SW 1271 (cell line): ENCODE results near the gene OR4C3.
"Not testable (repeated sequence)": the region's sequence is repeated elsewhere in the genome, so short reads cannot be mapped to it uniquely, and the experiment has no call there.

ENCODE experiments used
- DNase-seq, 2 experiments: peaks; one replicate each; lab custom pipeline; 2025; lab: John Stamatoyannopoulos, UW

OR4C3 gene

DNA sequence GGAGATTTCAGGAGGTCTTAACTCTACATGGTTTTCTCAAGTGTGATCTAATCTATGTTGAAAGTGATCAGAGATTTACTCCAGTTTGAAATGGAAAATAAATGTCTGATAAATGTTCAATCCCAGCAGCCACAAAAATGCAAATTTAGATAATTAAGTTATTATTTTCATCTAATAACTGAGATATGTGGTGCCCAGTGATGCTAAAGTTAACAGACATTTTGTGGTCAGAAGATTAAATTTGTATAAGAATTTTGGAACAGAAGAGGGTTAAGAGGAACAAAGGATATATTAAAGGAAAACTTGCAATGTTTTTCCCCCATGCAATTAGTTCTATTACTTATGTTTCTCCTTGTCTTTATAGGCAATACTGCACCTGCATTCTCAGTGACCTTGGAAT lies at the start of gene OR4C3:
TSS of gene OR4C3 (plus strand) at position 301 of the 400 bp plus-strand sequence. CDS start 102 bp downstream, outside the sequence.
- DNase-seq: not testable (repeated sequence)

DNA sequence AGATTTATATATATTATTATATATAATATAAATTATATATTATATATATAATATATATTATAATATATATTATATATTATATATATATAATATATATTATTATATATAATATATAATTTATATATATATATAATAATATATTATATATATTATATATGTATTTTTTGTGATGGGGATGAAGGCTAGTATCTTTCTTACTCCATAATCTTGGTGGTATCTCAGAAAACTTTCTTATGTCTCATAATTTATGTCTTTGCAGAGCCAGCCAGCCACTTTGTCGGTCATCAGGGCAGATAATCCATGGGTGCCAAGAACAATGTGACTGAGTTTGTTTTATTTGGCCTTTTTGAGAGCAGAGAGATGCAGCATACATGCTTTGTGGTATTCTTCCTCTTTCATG lies 18.8 kb upstream of the OR4C3 start, which contains the start of gene OR4S1:
TSS of gene OR4S1 (plus strand) at position 301 of the 400 bp plus-strand sequence. CDS start at position 301, 0 bp downstream.
- DNase-seq: no peak

DNA sequence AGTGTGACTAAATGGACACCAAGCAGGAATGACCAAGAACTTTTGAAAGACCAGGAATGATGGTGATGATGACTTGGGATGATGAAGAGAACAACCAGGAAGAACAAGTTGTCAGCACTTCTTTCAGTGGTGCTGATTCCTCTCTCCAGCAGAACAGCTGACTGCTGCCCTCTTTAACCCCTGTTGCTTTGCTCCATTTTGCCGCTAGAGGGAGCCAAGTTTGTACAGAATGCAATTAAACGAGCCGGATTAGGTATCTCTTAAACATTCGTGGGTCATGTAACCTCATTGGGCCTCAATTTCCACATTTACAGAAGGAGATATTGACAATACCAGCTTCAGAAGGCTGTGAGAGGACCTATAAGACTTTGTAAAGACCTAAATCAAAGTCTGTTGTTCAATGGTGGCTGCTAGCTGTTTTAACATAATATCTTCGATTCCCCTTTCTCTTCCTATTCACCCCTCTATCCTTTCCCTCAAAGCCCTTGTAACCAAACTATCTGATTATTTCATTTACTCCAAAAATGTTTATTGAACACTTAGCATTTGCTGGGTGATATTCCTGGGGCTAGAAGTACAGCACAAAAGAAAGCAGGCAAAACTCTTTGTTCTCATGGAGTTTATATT lies 16.8 kb upstream of the OR4C3 start:
- peak; percentile 31 to 54 for DNase-seq

DNA sequence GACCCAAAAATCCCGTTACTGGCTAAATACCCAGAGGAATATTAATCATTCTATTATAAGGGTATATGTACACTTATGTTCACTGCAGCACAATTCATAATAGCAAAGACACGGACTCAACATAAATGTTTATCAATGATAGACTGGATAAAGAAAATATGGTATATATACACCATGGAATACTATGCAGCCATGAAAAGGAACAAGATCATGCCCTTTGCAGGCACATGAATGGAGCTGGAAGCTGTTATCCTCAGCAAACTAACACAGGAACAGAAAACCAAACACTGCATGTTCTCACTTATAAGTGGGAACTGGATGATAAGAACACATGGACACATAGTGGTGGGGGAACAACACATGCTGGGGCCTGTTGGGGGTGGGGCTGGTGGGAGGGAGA lies 11.1 kb upstream of the OR4C3 start:
- DNase-seq: not testable (repeated sequence)

DNA sequence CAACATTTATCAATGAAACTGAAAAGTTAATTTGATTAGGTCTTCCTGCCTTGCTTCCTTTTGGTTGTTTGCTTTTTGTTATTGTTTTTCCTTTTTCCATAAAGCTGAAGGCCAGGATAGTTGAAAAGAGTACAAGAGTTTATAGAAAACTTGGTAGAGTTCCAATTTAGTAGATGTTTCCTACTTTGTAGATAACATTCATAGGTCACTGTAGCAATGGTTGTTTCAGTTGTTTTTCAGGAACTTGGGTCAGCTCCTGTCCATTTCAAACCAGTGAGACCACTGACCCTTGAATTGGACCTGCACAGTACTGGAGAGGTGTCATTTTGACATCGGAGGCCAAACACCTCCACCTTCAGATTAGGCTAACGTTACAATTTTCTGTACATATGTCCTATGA lies 4.9 kb upstream of the OR4C3 start:
- DNase-seq: not testable (repeated sequence)

DNA sequence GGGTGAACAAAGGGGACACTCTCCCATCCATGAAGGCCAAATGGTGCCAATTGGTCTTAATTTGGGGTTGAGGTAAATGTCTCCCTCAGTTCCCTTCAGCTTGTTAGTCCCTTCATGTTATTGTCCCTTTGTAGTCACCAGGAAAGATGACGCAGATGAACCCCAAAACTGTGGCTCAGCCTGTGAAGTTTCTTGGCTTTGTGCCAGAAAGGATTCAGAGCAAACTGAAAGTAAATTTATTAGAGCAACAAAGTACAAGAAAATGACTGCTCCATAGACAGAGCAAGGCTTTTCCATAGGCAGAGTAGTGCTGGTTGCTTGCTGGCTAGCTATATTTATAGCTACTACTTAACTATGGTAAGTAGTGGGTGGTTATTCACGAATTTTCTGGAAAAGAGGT lies 16.7 kb downstream of the OR4C3 start:
- DNase-seq: no peak

DNA sequence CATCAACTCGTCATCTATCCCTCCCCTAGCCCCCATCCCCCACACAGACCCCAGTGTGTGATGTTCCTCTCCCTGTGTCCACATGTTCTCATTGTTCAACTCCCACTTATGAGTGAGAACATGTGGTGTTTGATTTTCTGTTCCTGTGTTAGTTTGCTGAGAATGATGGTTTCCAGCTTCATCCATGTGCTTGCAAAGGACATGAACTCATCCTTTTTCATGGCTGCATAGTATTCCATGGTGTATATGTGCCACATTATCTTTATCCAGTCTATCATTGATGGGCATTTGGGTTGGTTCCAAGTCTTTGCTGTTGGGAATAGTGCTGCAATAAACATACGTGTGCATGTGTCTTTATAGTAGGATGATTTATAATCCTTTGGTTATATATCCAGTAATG lies 17.8 kb downstream of the OR4C3 start:
- DNase-seq: not testable (repeated sequence)

DNA sequence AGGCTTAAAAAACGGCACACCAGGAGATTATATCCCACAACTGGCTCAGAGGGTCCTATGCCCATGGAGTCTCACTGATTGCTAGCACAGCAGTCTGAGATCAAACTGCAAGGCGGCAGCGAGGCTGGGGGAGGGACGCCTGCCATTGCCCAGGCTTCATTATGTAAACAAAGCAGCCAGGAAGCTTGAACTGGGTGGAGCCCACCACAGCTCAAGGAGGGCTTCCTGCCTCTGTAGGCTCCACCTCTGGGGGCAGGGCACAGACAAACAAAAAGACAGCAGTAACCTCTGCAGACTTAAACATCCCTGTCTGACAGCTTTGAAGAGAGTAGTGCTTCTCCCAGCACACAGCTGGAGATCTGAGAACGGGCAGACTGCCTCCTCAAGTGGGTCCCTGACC lies 21.6 kb downstream of the OR4C3 start:
- DNase-seq: not testable (repeated sequence)

DNA sequence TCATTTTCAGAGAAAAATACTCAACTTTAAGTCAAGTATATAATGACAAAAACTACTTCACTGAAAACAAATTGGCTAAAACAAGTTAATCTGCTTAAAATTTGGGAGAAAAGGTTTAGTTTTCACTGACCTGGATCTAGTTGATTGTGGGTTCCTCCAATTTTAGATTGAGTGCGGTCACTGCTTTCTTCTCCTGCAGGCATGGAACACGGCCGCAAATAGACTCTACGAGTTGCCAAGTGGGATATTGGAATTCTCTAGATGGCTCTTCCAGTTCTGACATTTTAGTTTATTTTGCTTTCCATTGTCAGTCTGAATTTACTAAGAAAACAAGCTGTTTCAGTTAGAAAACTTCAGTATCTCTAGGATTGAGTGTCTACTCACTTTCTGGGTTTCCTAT lies 29.3 kb downstream of the OR4C3 start:
- no peak for DNase-seq

DNA sequence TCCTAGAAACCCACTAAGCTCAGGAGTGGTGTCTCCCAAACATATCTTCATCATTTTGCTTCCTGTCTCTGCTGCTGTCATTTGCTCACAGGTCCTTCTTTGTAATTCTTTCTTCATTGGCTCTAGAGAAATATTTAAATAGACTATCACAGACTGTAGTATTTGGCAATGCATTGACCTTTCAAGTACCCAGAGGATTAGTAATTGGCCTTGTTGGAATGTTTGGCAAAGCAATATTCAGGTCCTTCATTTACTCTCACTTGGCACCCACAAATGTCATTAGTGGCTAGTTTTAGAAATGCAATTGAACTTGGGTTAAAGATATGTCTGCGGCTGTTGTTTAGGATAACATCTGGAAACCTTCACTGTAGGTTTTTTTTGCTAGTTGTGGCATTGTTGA lies 30.0 kb downstream of the OR4C3 start:
- no peak for DNase-seq

DNA sequence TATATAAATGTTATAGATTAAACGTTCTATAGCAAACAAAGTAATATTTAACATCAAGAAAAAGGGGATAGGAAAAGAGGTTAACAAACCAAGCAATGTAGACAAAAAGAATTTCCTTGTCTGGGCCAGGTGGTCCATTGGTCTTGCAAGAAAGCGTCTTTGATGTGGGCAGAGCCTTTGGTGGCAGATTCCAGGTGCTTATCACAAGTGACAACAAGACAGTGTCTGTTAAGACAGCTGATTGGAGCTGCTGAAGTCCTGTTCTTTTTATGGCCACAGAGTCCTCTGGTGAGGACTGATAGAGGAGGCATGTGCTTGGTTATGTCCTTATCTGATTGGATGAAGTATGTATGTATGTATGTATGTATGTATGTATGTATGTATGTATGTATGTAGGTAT lies 36.6 kb downstream of the OR4C3 start:
- DNase-seq: not testable (repeated sequence)

DNA sequence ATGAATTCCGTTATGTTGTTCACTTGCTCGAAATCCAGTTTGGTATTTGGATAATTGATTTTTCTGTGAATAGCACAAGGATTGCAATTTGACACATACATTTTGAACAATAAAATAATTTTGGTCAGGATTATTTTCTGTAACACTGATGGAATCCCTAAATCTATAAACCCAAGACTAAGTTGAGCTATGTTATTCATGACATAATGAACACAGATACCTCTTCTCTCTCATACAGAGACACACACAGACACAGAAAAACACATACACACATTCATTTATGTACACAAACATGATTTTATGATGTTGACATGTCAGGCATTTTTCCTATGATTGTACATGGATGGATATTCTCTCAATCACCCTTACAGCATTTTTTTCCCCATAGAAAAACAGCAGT lies 41.6 kb downstream of the OR4C3 start, which contains the start of gene OR4C5:
TSS of gene OR4C5 (minus strand) at position 101 of the 400 bp plus-strand sequence. CDS start at position 101, 0 bp downstream.
- DNase-seq: no peak
